Measurements from ENCODE around the gene PIGC. TPM values are rescaled to one million over a fixed set of nuclear protein-coding genes. Genes with fewer than 3 reads are reported as not detected.

The PIGC gene
- 17.5 and 18.8 TPM in 2 replicates for total RNA-seq (2021)
- long read RNA-seq, transcript PIGC-201 (2 exons, 1,447 nt) = major isoform, 121 of 136 reads
- long read RNA-seq, partial matches to known transcripts = 1 of 136 reads
- long read RNA-seq, other reads (novel, unspliced or antisense) = 11 of 136 reads

GRCh38 chr1:172443666-172444453 lies at the start of gene PIGC:
Gene PIGC (minus strand): TSS chr1:172444069. CDS start chr1:172442622, 1,447 bp downstream.
- Histone ChIP-seq H2AFZ (ENCODE audit: low read length) (no peak within 1 kb of the TSS), H3K79me2 (ENCODE audit: insufficient read depth, low read length) (no peaks in the 10 kb centered on the region), H4K91ac (ENCODE audit: insufficient read length, low read depth, low read length) (no peak within 1 kb of the TSS), H3K23me2 (ENCODE audit: insufficient read length, low read depth, low read length, poor library complexity, severe bottlenecking) (peaks cover 2% of the 10 kb centered on the region), H3K56ac (ENCODE audit: insufficient read length, low read depth, low read length) (no peak within 1 kb of the TSS), H2BK15ac (ENCODE audit: low read depth, low read length) (no peak within 1 kb of the TSS), H4K20me1 (ENCODE audit: control insufficient read depth, insufficient read depth, insufficient read length) (no peaks in the 10 kb centered on the region), H3K14ac (ENCODE audit: insufficient read depth, low read length) (peak within 1 kb of the TSS; percentile 67; the same call in 1 of the 2 replicates), H2BK20ac (ENCODE audit: low read depth, low read length, poor library complexity, severe bottlenecking) (no peak within 1 kb of the TSS), H3K4me1 (ENCODE audit: insufficient read depth, low read length) (no peaks in the 10 kb centered on the region; the same call in 1 of the 2 replicates), H3K9ac (ENCODE audit: extremely low read depth, insufficient read length, low read length) (peak within 1 kb of the TSS; percentile 66), H3K23ac (ENCODE audit: insufficient read length, low read depth, low read length) (no peak within 1 kb of the TSS), H3K18ac (ENCODE audit: insufficient read length, low read depth, low read length) (peak within 1 kb of the TSS; percentile 50), H2BK12ac (ENCODE audit: insufficient read length, low read depth, low read length) (no peak within 1 kb of the TSS), H4K8ac (replicated peaks; ENCODE audit: insufficient read length, low read depth, low read length) (no peak within 1 kb of the TSS), H3K27ac (ENCODE audit: insufficient read length, low read depth, low read length) (no peak within 1 kb of the TSS), H2BK120ac (ENCODE audit: low read depth, low read length, poor library complexity, severe bottlenecking) (no peak within 1 kb of the TSS), H3T11ph (ENCODE audit: low read length) (no peak within 1 kb of the TSS), H3K4ac (ENCODE audit: low read depth, low read length) (no peak within 1 kb of the TSS), H3K79me1 (ENCODE audit: insufficient read depth, low read depth, low read length, poor library complexity, severe bottlenecking) (peaks cover 7% of the 10 kb centered on the region), H2BK5ac (ENCODE audit: insufficient read length, low read length) (no peak within 1 kb of the TSS), H4K5ac (ENCODE audit: insufficient read length, low read depth, low read length) (no peak within 1 kb of the TSS), H2AK5ac (ENCODE audit: insufficient read length, low read length) (no peak within 1 kb of the TSS), H3K4me2 (ENCODE audit: insufficient read depth, insufficient read length, low read length) (peak within 1 kb of the TSS; percentile 32), H3K9me3 (ENCODE audit: control insufficient read depth, low read depth, low read length) (no peaks in the 10 kb centered on the region), H3K27me3 (ENCODE audit: insufficient read depth, low read length) (no peaks in the 10 kb centered on the region)
- TF ChIP-seq, protein P1, sequence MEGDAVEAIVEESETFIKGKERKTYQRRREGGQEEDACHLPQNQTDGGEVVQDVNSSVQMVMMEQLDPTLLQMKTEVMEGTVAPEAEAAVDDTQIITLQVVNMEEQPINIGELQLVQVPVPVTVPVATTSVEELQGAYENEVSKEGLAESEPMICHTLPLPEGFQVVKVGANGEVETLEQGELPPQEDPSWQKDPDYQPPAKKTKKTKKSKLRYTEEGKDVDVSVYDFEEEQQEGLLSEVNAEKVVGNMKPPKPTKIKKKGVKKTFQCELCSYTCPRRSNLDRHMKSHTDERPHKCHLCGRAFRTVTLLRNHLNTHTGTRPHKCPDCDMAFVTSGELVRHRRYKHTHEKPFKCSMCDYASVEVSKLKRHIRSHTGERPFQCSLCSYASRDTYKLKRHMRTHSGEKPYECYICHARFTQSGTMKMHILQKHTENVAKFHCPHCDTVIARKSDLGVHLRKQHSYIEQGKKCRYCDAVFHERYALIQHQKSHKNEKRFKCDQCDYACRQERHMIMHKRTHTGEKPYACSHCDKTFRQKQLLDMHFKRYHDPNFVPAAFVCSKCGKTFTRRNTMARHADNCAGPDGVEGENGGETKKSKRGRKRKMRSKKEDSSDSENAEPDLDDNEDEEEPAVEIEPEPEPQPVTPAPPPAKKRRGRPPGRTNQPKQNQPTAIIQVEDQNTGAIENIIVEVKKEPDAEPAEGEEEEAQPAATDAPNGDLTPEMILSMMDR (conservative IDR thresholded peaks at IDR 0.05) = peak; percentile 87
- H3K36me3 Mint-ChIP-seq (ENCODE audit: insufficient read depth in 1 of 3, low read depth in 3 of 3) = peaks cover 9 to 16% (median 14%) of the 10 kb centered on the region in 3 experiments; a peak in 5 of 7 replicates
- peak; percentile 93 for DNase-seq
- no CpG with 5 or more reads among the region's 43 CpGs for WGBS (ENCODE audit: extremely low coverage, insufficient read length, low lambda C conversion rate)
- no peaks in the 10 kb centered on the region for H3K27me3 Mint-ChIP-seq (ENCODE audit: low read depth)
- H3K4me1 Mint-ChIP-seq = peaks cover 12 to 14% of the 10 kb centered on the region in 2 experiments; a peak in 3 of 4 replicates
- peak within 1 kb of the TSS; percentile 82 to 91 for H3K4me3 Mint-ChIP-seq
- H3K9me3 Mint-ChIP-seq = no peaks in the 10 kb centered on the region
- H3K27ac Mint-ChIP-seq = peak within 1 kb of the TSS in 2 of 3 experiments; percentile 76 to 80; a peak in 5 of 7 replicates

All from H9 (cell line).